ENCODE data around the gene DPP3. TPM values are rescaled to one million over a fixed set of nuclear protein-coding genes. Genes with fewer than 3 reads are reported as not detected.
A peak's percentile ranks its signal among the peaks of the same experiment; 100 is the strongest.
"Not testable (repeated sequence)": the region's sequence is repeated elsewhere in the genome, so short reads cannot be mapped to it uniquely, and the experiment has no call there.

DPP3 gene
- total RNA-seq, 8 experiments from 2014 or later, result 26.3 to 74.9 (median 35.4) TPM

- Histone ChIP-seq H3K27ac (no peak overlapping the region), H3K4me1 (replicated peaks in 1 of 2) (peaks cover 0 to 4% of the 10 kb centered on the region in 2 donors), H3K4me3 (no peak overlapping the region)
- ATAC-seq (replicated peaks in 6 of 8), result no peak
- whole genome bisulfite sequencing, 10 experiments, result 11 to 83% (median 46%) methylated on average over 1 to 4 of the region's 4 CpGs
- in situ Hi-C loops (cut with MboI; ENCODE audit: low pct_unique_long_range_greater_than_20kb in 2 of 9, low sequenced_read_pairs in 9 of 9, unreplicated experiment in 9 of 9), result no loop called here
These were observed 29.7 kb upstream of the DPP3 start for GRCh38 chr11:66450560-66450959.

- ATAC-seq (replicated peaks in 6 of 8), result no peak
- in situ Hi-C loops (cut with MboI; ENCODE audit: low pct_unique_long_range_greater_than_20kb in 2 of 9, low sequenced_read_pairs in 9 of 9, unreplicated experiment in 9 of 9), result no loop called here
- Histone ChIP-seq H3K4me3 (no peak overlapping the region), H3K4me1 (replicated peaks in 1 of 2) (peaks cover 0 to 1% of the 10 kb centered on the region in 2 donors), H3K27ac (no peak overlapping the region)
- WGBS, 10 experiments, result 0 to 88% (median 44%) methylated on average over 1 to 4 of the region's 4 CpGs; no CpG with 5 or more reads in 3 of the 10 experiments
These were observed 28.6 kb upstream of the DPP3 start for GRCh38 chr11:66451663-66452062.

- no peak for ATAC-seq (replicated peaks in 6 of 8)
- in situ Hi-C loops (cut with MboI; ENCODE audit: low pct_unique_long_range_greater_than_20kb in 2 of 9, low sequenced_read_pairs in 9 of 9, unreplicated experiment in 9 of 9), result no loop called here
- Histone ChIP-seq H3K4me3 (no peak overlapping the region), H3K27ac (no peak overlapping the region), H3K4me1 (replicated peaks in 1 of 2) (no peaks in the 10 kb centered on the region)
- WGBS, 10 experiments, result 17 to 62% (median 30%) methylated on average over 2 to 6 of the region's 6 CpGs; no CpG with 5 or more reads in 1 of the 10 experiments
These were observed 26.0 kb upstream of the DPP3 start for GRCh38 chr11:66454247-66454646.

- no peak for ATAC-seq (replicated peaks in 6 of 8)
- Histone ChIP-seq H3K4me1 (replicated peaks in 1 of 2) (no peaks in the 10 kb centered on the region), H3K4me3 (no peak overlapping the region), H3K27ac (no peak overlapping the region)
- whole genome bisulfite sequencing, 10 experiments, result 20 to 100% (median 60%) methylated on average over 1 to 2 of the region's 3 CpGs; no CpG with 5 or more reads in 5 of the 10 experiments
- in situ Hi-C loops (cut with MboI; ENCODE audit: low pct_unique_long_range_greater_than_20kb in 2 of 9, low sequenced_read_pairs in 9 of 9, unreplicated experiment in 9 of 9), result no loop called here
These were observed 25.4 kb upstream of the DPP3 start for GRCh38 chr11:66454828-66455227.

GRCh38 chr11:66457826-66458225 lies 22.4 kb upstream of the DPP3 start:
- Histone ChIP-seq H3K27ac (no peak overlapping the region), H3K4me1 (replicated peaks in 1 of 2) (no peaks in the 10 kb centered on the region), H3K4me3 (no peak overlapping the region)
- WGBS, 10 experiments, result 60 to 94% (median 80%) methylated on average over 1 to 6 of the region's 6 CpGs; no CpG with 5 or more reads in 1 of the 10 experiments
- in situ Hi-C loops (cut with MboI; ENCODE audit: low pct_unique_long_range_greater_than_20kb in 2 of 9, low sequenced_read_pairs in 9 of 9, unreplicated experiment in 9 of 9), result no loop called here
- no peak for ATAC-seq (replicated peaks in 6 of 8)

GRCh38 chr11:66459138-66459778 lies 21.0 kb upstream of the DPP3 start:
- in situ Hi-C loops (cut with MboI; ENCODE audit: low pct_unique_long_range_greater_than_20kb in 2 of 9, low sequenced_read_pairs in 9 of 9, unreplicated experiment in 9 of 9), result no loop called here
- ATAC-seq (replicated peaks in 6 of 8), result no peak
- 27 to 83% (median 66%) methylated on average over 1 to 5 of the region's 5 CpGs; no CpG with 5 or more reads in 2 of the 10 experiments for WGBS, 10 experiments
- H3K27ac ChIP-seq, result no peak overlapping the region
- H3K4me1 ChIP-seq (replicated peaks in 1 of 2), result no peaks in the 10 kb centered on the region
- H3K4me3 ChIP-seq, result no peak overlapping the region

- in situ Hi-C loops (cut with MboI; ENCODE audit: low pct_unique_long_range_greater_than_20kb in 2 of 9, low sequenced_read_pairs in 9 of 9, unreplicated experiment in 9 of 9), result no loop called here
- Histone ChIP-seq H3K4me1 (replicated peaks in 1 of 2) (no peaks in the 10 kb centered on the region), H3K4me3 (no peak overlapping the region), H3K27ac (no peak overlapping the region)
- no peak for ATAC-seq (replicated peaks in 6 of 8)
These were observed 18.2 kb upstream of the DPP3 start for GRCh38 chr11:66462010-66462409.

GRCh38 chr11:66462911-66463310 lies 17.3 kb upstream of the DPP3 start:
- peaks cover 4 to 5% of the 10 kb centered on the region in 2 donors for H3K4me1 ChIP-seq (replicated peaks in 1 of 2)
- no peak overlapping the region for H3K27ac ChIP-seq
- WGBS, 10 experiments, result 74 to 100% (median 84%) methylated on average over 1 to 3 of the region's 3 CpGs; no CpG with 5 or more reads in 2 of the 10 experiments
- H3K4me3 ChIP-seq, result no peak overlapping the region
- no peak for ATAC-seq (replicated peaks in 6 of 8)
- in situ Hi-C loops (cut with MboI; ENCODE audit: low pct_unique_long_range_greater_than_20kb in 2 of 9, low sequenced_read_pairs in 9 of 9, unreplicated experiment in 9 of 9), result no loop called here

- WGBS, 10 experiments, result 80 to 100% (median 100%) methylated on average over 1 to 2 of the region's 5 CpGs; no CpG with 5 or more reads in 2 of the 10 experiments
These were observed 16.1 kb upstream of the DPP3 start for GRCh38 chr11:66464116-66464515.

GRCh38 chr11:66464916-66465315 lies 15.3 kb upstream of the DPP3 start:
- no peak overlapping the region for H3K4me3 ChIP-seq
- ATAC-seq (replicated peaks in 6 of 8), result no peak
- in situ Hi-C loops (cut with MboI; ENCODE audit: low pct_unique_long_range_greater_than_20kb in 2 of 9, low sequenced_read_pairs in 9 of 9, unreplicated experiment in 9 of 9), result no loop called here
- H3K27ac ChIP-seq, result no peak overlapping the region
- WGBS, 10 experiments, result 80 to 83% (median 83%) methylated on average over 1 of the region's 1 CpG; no CpG with 5 or more reads in 7 of the 10 experiments
- peaks cover 10 to 17% of the 10 kb centered on the region in 2 donors for H3K4me1 ChIP-seq (replicated peaks in 1 of 2)

More at GRCh38 chr11:66464116-66464515, 16.1 kb upstream of the DPP3 start:
- in situ Hi-C loops (cut with MboI; ENCODE audit: low pct_unique_long_range_greater_than_20kb in 2 of 9, low sequenced_read_pairs in 9 of 9, unreplicated experiment in 9 of 9); H3K4me3 ChIP-seq; H3K27ac ChIP-seq; ATAC-seq (replicated peaks in 6 of 8): not testable (repeated sequence)
- peaks cover 10 to 13% of the 10 kb centered on the region in 2 donors for H3K4me1 ChIP-seq (replicated peaks in 1 of 2)

GRCh38 chr11:66465373-66466224 lies 14.6 kb upstream of the DPP3 start:
- no peak for ATAC-seq (replicated peaks in 6 of 8)
- 8 to 72% (median 58%) methylated on average over 2 to 11 of the region's 19 CpGs; no CpG with 5 or more reads in 4 of the 10 experiments for whole genome bisulfite sequencing, 10 experiments
- in situ Hi-C loops (cut with MboI; ENCODE audit: low pct_unique_long_range_greater_than_20kb in 2 of 9, low sequenced_read_pairs in 9 of 9, unreplicated experiment in 9 of 9), result no loop called here
- Histone ChIP-seq H3K27ac (peak overlapping the region in 1 of 2 donors; percentile 60), H3K4me3 (peak overlapping the region in 4 of 5 donors; percentile 64 to 79 (median 68)), H3K4me1 (replicated peaks in 1 of 2) (peaks cover 10 to 17% of the 10 kb centered on the region in 2 donors)

- Histone ChIP-seq H3K4me1 (replicated peaks in 1 of 2) (peaks cover 10 to 17% of the 10 kb centered on the region in 2 donors), H3K4me3 (peak within 1 kb of the TSS; percentile 63 to 79 (median 66)), H3K27ac (peak within 1 kb of the TSS; percentile 75 to 78)
- WGBS, 10 experiments, result 0% methylated on average over 1 of the region's 63 CpGs; no CpG with 5 or more reads in 8 of the 10 experiments
- peak; percentile 85 to 91 (median 87) for ATAC-seq (replicated peaks in 6 of 8)
- in situ Hi-C loops (cut with MboI; ENCODE audit: low pct_unique_long_range_greater_than_20kb in 2 of 9, low sequenced_read_pairs in 9 of 9, unreplicated experiment in 9 of 9), result no loop called here
These were observed 13.8 kb upstream of the DPP3 start, which contains the start of gene PELI3 for GRCh38 chr11:66466225-66467033. Gene PELI3, plus strand, starts transcription at chr11:66466905. Its CDS starts 1,224 bp downstream, at chr11:66468129.

Measured in motor neuron (in vitro differentiated cells).